Measurements from ENCODE around the gene HTR3D.

GRCh38 chr3:184067573-184068055 is 36.1 kb downstream of the HTR3D start:
- TF ChIP-seq CTCF (IDR thresholded peaks at IDR 0.05; ENCODE audit: insufficient read depth, low read length, poor library complexity, severe bottlenecking) (no peak), EZH2phosphoT487 (conservative IDR thresholded peaks at IDR 0.05; ENCODE audit: low read length) (no peak)

All from SU-DHL-6 (cell line).